ENCODE measurements around the gene HERC4.

HERC4 gene

DNA sequence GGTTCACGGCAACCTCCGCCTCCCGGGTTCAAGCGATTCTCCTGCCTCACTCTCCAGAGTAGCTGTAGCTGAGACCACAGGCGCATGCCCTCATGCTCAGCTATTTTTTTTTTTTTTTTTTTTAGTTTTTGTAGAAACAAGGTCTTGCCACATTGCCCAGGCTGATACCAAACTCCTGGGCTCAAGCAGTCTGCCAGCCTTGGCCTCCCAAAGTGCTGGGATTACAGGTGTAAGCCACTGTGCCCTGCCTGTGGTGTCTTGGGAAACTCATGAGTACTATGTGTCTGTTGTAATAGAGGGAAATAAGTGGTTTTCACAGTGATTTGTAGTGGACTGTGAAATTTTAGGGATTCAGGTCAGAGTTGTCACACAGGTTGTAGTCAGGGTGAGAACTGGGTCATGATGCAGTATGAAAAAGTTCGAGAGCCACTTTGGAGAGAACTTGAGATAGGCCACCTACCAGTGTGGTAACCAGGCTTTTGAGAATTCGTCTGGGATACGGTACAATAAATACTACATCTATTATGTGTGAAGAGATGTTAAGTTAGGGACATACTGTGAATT is 160.2 kb downstream of the HERC4 start:
- DNase-seq (ENCODE audit: low spot score): no peak
- TF ChIP-seq, protein P1, sequence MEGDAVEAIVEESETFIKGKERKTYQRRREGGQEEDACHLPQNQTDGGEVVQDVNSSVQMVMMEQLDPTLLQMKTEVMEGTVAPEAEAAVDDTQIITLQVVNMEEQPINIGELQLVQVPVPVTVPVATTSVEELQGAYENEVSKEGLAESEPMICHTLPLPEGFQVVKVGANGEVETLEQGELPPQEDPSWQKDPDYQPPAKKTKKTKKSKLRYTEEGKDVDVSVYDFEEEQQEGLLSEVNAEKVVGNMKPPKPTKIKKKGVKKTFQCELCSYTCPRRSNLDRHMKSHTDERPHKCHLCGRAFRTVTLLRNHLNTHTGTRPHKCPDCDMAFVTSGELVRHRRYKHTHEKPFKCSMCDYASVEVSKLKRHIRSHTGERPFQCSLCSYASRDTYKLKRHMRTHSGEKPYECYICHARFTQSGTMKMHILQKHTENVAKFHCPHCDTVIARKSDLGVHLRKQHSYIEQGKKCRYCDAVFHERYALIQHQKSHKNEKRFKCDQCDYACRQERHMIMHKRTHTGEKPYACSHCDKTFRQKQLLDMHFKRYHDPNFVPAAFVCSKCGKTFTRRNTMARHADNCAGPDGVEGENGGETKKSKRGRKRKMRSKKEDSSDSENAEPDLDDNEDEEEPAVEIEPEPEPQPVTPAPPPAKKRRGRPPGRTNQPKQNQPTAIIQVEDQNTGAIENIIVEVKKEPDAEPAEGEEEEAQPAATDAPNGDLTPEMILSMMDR (IDR thresholded peaks at IDR 0.05; ENCODE audit: extremely low read depth, missing control alignments): no peak

DNA sequence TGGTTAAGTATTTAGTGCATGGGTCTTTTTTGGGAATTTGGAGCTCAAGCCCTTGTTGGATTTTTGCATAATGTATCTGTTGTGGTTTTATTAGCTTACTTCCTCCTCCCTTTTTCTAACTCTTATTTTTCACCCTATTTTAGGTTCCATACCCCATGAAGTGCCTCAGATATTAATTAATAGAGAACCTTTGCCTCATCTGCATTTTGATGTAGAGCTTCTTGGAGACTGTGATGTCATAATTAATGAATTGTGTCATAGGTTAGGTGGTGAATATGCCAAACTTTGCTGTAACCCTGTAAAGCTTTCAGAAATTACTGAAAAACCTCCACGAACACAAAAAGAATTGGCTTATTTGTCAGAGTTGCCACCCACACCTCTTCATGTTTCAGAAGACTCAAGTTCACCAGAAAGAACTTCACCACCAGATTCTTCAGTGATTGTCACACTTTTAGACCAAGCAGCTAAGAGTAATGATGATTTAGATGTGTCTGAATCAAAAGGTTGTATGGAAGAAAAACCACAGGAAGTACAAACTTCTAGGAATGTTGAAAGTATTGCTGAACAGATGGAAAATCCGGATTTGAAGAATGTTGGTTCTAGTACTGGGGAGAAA is 162.6 kb downstream of the HERC4 start:
- no peak for DNase-seq (ENCODE audit: low spot score)

DNA sequence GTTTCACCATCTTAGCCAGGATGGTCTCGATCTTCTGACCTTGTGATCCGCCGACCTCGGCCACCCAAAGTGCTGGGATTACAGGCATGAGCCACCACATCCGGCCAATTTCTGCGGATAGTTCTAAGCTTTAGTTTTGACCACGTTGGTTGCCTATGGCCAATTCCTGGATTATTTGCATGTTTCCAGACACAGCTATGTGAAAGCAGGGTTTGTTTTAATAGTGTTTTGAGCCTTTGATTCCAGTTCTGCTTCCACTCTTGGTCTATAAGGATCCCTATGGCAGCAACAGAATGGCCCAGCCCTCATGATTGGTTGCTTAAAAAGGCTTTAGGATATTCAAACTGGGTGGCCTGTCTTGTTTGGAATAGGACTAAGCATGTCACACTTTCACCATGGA is 171.5 kb downstream of the HERC4 start:
- TF ChIP-seq, protein P1 (IDR thresholded peaks at IDR 0.05; ENCODE audit: extremely low read depth, missing control alignments): no peak
- DNase-seq (ENCODE audit: low spot score): no peak

More for the DNA sequence above, 162.6 kb downstream of the HERC4 start:
- TF ChIP-seq, protein P1 (IDR thresholded peaks at IDR 0.05; ENCODE audit: extremely low read depth, missing control alignments): no peak

DNA sequence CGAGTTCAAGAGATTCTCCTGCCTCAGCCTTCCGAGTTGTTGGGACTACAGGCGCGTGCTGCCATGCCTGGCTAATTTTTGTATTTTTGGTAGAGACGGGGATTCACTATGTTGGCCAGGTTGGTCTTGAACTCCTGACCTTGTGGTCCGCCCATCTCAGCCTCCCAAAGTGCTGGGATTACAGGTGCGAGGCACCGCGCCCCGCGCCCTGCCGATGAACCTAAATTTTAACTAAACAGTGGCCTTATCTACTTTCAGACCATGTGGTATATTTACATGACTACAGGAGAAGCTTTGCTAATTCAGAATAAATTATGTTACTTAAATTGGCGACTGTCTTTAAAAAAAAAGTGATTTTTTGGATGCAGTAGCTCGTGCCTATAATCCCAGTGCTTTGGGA is 181.4 kb downstream of the HERC4 start:
- TF ChIP-seq, protein P1 (IDR thresholded peaks at IDR 0.05; ENCODE audit: extremely low read depth, missing control alignments): no peak
- no peak for DNase-seq (ENCODE audit: low spot score)

DNA sequence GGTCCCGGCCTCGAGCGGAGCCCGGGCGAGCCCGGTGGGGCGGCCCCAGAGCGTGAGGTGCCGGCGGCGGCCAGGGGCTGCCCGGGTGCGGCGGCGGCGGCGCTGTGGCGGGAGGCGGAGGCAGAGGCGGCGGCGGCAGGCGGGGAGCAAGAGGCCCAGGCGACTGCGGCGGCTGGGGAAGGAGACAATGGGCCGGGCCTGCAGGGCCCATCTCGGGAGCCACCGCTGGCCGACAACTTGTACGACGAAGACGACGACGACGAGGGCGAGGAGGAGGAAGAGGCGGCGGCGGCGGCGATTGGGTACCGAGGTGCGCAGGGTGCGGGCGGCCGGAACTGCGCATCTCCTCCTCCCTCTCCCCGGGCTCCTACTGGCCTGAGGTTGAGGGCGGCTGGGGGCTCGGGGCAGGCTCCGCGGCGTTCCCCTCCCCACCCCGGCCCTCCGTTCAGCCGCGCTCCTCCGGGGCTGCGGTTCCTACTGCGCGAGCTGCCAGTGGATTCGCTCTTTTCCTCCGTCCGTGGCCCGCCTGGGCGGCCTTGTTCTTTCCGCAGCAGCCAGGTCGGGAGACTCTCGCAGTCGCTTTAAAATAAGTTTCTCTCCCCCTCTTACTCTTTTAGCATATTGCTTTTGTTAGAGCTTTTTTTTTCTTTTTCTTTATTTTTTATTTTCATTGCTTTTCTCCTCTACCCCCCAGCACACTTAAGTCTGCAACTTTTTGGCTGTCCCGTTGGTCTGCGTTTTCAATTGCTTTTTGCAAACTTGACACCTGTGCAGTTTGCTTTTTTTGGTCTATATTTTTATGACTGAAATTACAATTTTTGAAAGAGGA is 190.0 kb downstream of the HERC4 start:
- TF ChIP-seq, protein P1 (IDR thresholded peaks at IDR 0.05; ENCODE audit: extremely low read depth, missing control alignments): no peak
- peak; percentile 88 for DNase-seq (ENCODE audit: low spot score)

DNA sequence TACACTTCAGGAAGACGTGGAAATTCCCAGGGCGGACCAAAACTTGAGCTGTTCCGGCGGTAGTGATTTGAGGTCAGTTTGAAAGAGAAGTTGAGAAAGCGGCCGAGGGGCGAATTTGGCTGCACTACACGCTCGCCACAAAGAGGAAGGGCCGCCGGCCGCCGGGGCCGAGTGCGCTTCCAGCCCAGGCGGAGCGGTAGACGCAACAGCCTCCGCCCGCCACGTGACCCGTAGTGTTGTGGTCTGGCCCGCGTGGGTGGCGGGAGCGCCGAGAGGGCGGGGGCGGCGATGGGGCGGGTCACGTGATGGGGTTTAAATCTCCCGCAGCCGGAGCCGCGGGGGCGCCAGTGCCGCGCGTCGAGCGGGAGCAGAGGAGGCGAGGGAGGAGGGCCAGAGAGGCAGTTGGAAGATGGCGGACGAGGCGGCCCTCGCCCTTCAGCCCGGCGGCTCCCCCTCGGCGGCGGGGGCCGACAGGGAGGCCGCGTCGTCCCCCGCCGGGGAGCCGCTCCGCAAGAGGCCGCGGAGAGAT is 190.7 kb downstream of the HERC4 start, which contains the start of gene SIRT1:
Gene SIRT1 (plus strand): TSS at position 344 of the 529 bp plus-strand sequence. CDS start 66 bp downstream, at position 410.
- TF ChIP-seq, protein P1 (IDR thresholded peaks at IDR 0.05; ENCODE audit: extremely low read depth, missing control alignments): no peak
- DNase-seq (ENCODE audit: low spot score): peak; percentile 93

Measured in GM20000 (cell line).